Retina (tissue), 1 donor: ENCODE measurements around the gene SC5D.

ENCODE experiments used
- DNase-seq: peaks from one replicate; pipeline ENCODE4 v3.0.0-alpha.2; 2016

The SC5D gene

GRCh38 chr11:121330614-121331435 lies 38.3 kb downstream of the SC5D start:
- no peak for DNase-seq

GRCh38 chr11:121334973-121335710 lies 42.6 kb downstream of the SC5D start:
- no peak for DNase-seq

DNA sequence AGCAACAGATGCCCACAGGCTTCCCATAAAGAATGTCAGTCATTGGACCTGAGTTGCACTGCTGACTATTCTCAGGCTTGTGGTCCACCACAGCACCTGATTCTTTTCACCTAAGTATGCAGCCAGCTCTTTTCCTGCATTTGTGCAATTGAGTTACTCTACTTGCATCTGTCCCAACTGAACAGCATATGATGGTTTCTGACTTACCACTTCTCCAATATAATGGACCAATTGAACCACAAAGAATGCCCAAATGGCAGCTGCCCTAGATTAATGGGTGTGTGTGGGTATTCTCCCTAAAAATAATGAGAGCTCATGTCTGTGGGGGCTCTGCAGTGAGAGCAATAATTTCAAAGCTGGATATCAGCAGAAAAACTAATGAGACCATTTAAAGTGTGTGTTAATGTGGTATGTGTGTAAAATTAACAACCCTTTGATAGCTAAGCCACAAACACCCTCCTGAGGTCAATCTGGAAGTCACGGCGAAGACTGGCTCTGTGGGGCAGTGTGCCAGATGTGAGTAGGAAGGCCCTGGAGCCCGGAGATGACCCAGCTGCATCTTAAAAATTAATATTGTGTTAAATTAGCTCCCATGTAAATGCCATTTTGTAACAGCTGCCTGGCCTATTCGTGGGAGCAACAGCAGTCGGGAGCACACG lies 43.8 kb downstream of the SC5D start:
- DNase-seq, result no peak

DNA sequence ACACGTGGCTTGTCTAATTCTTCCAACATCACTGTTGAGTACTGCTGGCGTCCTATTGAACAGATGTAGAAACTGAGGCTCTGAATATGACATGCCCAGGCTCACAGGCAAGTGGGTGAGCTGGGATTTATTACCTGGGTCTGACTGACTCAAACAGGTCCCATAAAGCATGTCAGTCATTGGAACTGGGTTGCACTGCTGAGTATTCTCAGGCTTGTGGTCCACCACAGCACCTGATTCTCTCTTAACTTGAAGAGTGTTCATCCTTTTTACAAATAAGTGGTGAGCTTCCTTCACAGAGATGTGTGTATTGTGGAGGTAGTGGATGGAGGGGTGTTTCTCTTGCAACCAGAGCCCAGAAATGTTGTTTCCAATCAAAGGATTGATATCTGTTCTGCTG lies 44.5 kb downstream of the SC5D start:
- DNase-seq, result no peak

DNA sequence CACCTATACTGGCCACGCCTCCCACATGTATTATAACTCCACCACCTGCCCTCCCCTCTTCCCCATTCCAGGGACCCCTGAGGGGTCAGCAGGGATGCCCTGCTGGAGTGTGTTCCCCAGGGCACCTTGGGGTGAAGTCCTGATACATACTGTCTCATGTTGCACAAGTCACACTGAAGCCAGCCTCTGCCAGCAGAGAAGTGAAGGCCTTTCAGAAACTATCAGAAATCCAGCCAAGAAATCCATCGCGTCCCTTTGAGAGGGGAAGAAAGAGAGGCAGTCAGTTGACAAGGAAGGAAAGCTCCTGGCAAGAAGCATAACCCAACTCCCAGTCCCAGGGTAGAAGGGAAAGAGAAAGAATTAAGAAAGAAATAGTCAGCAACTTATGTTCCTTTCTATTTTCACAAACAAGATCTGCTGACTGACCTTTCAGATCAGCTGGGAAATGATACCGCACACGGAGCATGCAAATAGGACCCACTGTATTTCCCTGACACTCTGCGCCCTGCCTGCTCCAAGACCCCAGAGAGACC lies 45.2 kb downstream of the SC5D start:
- no peak for DNase-seq

DNA sequence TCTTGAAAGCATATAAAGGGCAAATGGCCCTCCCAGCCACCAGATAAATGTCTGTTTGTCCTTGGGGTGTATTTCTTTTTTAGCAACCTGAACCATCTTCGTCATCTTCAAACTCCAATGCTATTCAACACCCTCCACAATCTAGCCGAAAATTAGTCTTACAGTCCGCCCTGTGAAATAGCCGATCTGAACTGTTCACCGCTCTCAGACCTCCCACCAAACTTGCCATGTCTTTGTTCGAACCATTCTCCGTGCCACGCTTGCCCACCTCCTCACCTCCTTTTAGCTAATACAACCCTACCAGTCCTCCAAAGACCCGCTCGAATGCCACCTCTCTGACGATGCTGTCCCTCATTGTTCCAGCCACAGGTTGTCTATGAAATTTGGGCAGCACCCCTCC lies 46.0 kb downstream of the SC5D start:
- DNase-seq, result no peak

GRCh38 chr11:121340032-121340580 lies 47.5 kb downstream of the SC5D start:
- DNase-seq, result no peak

DNA sequence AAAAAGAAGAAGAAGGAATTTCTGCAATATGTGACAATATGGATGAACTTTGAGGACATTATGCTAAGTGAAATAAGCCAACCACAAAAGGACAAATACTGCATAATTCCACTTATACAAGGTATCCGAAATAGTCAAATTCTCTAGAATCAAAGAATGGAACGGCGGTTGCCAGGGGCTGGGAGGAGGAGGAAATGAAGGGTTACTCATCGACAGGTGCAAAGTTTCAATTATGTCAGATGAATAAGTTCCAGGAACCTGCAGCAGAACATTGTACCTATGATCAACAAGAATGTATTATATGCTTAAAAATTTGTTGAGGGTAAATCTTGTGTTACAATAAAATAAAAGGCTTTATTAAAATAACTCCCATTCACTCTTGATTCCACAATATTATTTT lies 49.0 kb downstream of the SC5D start:
- DNase-seq, result no peak

- no peak for DNase-seq
These were observed 52.3 kb downstream of the SC5D start for GRCh38 chr11:121344824-121345223.

DNA sequence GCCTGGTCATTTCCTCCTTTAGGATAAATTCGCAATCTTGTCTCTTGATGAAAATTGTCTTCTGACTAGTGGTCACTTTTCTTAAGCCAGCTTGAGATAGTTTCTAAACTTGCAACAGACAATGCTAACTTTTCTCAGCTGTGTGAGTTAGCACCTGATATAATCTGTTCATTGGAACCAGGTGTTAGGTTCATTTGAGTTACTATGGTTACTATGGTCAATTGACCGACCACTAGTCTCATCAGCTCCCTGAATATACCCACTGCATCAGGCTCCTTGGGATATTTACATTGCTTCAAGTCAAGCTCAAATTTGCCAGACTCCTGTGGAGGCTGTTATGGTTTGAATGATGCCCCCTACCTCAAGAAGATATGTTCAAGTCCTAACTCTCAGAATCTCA lies 54.5 kb downstream of the SC5D start:
- DNase-seq, result no peak

GRCh38 chr11:121347813-121348212 lies 55.2 kb downstream of the SC5D start:
- no peak for DNase-seq

GRCh38 chr11:121348220-121348875 lies 55.8 kb downstream of the SC5D start:
- no peak for DNase-seq

DNA sequence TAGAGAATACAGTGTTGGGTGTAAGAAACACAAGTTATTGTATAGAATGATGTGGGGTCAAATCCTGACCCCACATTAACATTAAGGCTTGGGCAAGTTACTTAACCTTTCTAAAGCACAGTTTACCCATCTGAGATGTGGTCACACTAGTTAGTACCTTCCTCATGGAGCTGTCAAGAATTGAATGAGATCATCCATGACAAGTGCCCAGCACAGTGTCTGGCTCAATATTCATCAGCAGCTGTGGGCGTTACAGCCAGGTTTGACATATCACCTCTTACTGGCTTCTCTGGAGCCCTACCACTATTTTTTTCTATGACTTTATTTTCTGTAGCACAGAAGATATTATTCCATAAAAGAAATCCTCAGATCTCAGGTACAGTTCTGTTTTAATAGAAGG lies 57.2 kb downstream of the SC5D start:
- DNase-seq, result no peak

DNA sequence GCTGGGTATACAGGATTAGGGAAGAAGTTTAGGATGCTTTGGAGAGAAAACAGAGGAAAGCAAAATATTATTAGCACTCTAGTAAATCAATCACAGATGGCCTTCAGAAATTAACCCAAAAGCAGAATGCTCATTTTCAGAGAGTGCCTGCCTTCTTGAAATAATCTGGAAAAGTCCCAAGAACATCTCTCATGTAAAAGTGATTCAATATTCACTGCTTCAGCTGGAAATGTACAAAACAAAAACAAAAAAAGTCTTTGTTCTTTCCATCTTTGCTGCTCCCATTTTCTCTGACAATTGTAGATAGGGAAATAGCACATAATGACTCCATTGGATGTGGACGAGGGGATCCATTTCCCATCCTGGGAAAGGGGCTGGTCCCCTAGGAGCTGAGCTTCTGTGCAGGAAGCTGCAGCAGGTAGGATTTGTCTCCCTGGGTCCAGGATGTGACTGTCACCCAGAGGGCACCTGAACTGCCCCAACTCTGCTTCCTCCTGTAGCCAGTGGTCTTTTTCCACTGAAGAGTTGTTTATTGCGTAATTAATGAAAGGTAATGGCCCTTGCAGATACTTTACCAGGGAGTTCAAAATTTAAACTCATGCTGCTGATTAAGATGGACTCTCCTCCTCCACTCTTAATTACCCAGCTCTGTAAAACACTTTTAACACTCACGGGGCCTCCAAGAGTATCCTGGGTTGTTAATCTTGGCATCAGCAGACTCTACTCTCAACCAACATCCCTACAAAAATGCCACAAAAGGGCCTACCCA lies 57.9 kb downstream of the SC5D start:
- DNase-seq, result no peak

DNA sequence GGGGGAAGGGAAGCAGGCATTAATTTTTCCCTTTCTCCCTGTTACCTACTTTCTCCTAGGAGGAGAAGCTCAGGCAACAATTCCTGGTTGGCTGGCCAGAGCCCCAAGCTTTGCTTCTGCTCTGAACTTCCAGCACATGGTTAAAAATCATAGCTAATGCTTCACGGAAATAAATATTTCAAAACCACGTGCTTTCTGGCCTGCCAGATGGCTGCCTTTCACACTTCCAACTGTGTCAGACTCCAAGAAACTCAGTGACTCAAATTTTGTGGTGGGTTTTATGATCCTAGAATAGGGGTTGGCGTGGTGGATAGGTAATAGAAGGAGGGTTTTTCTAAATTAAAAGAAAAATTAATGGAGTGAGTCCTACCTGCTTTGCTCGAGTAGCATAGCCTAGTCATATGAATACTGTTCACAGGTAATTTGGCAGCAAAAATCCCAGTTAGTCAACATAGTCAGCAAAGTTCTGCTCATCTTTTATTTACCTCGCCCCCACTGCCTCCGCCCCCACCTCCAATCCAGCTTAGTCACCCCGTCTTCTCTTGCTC lies 58.6 kb downstream of the SC5D start:
- DNase-seq, result no peak

GRCh38 chr11:121352251-121352891 lies 59.8 kb downstream of the SC5D start:
- DNase-seq, result peak; percentile 24

DNA sequence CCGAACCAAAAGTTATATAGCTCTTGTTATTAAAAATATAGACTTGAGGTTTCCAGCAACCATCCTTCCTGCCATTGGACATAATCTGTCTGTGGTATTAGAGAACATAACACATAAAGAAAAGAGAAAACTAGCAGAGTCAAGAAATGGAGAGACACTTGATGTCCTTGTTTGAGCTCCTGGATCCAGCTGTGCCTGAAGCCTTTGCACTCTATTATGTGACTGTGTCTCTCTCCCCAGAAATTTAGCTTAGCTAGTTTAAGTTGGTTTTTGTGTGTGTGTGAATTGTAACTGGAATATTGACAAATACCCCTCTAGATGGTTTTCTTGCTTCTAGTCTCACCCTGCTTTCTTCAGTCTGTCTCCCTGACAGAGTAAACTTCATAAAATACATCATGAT lies 61.6 kb downstream of the SC5D start:
- no peak for DNase-seq

- no peak for DNase-seq
These were observed 63.8 kb downstream of the SC5D start for GRCh38 chr11:121356357-121356756.
